ENCODE results near the gene RBM6. TPM values are rescaled to one million over a fixed set of nuclear protein-coding genes. Genes with fewer than 3 reads are reported as not detected.

Gene RBM6
- total RNA-seq, 4 donors from 2014 or later = 57.9 to 100 (median 66.9) TPM

GRCh38 chr3:50124052-50124799, 184.3 kb downstream of the RBM6 start:
- intact Hi-C loops (cut with DNase I) = loop anchor here (5.0 kb wide), 2 partner anchors 48 to 148 kb away; no protein-coding TSS in a partner anchor
- Histone ChIP-seq H3K4me3 (no peak overlapping the region), H3K27me3 (peaks cover 0 to 8% (median 0%) of the 10 kb centered on the region in 4 donors), H3K4me1 (peaks cover 31 to 48% (median 48%) of the 10 kb centered on the region in 4 donors), H3K36me3 (peaks cover 10 to 22% (median 20%) of the 10 kb centered on the region in 4 donors), H3K9me3 (no peaks in the 10 kb centered on the region), H3K27ac (replicated peaks in 1 of 4) (no peak overlapping the region)
- DNase-seq (ENCODE audit: extremely low spot score) = no peak
- TF ChIP-seq POLR2AphosphoS5 (IDR thresholded peaks at IDR 0.05) (no peak), POLR2A (IDR thresholded peaks at IDR 0.05; ENCODE audit: low read depth) (no peak), EP300 (IDR thresholded peaks at IDR 0.05) (no peak), CTCF (IDR thresholded peaks at IDR 0.05) (no peak)
- 24% methylated on average over 11 of the region's 15 CpGs for WGBS

- 42% methylated on average over 2 of the region's 12 CpGs for WGBS
- no peaks in the 10 kb centered on the region for H3K9me3 ChIP-seq
- peaks cover 0 to 8% (median 0%) of the 10 kb centered on the region in 4 donors for H3K27me3 ChIP-seq
- intact Hi-C loops (cut with DNase I) = loop anchor here (5.0 kb wide), 2 partner anchors 48 to 148 kb away; no protein-coding TSS in a partner anchor
- peaks cover 4 to 16% (median 14%) of the 10 kb centered on the region in 4 donors for H3K36me3 ChIP-seq
- TF ChIP-seq POLR2AphosphoS5 (IDR thresholded peaks at IDR 0.05) (no peak), EP300 (IDR thresholded peaks at IDR 0.05) (no peak), POLR2A (IDR thresholded peaks at IDR 0.05; ENCODE audit: low read depth) (no peak)
- H3K27ac ChIP-seq (replicated peaks in 1 of 4) = no peak overlapping the region
- no peak overlapping the region for H3K4me3 ChIP-seq
- peaks cover 31 to 48% (median 48%) of the 10 kb centered on the region in 4 donors for H3K4me1 ChIP-seq
- no peak for DNase-seq (ENCODE audit: extremely low spot score)
These were observed 184.8 kb downstream of the RBM6 start for GRCh38 chr3:50124800-50125178.

GRCh38 chr3:50125541-50126286, 185.8 kb downstream of the RBM6 start:
- Histone ChIP-seq H3K27me3 (peaks cover 0 to 8% (median 0%) of the 10 kb centered on the region in 4 donors), H3K4me3 (no peak overlapping the region), H3K36me3 (peaks cover 0 to 7% (median 5%) of the 10 kb centered on the region in 4 donors), H3K4me1 (peaks cover 31 to 48% (median 48%) of the 10 kb centered on the region in 4 donors), H3K9me3 (no peaks in the 10 kb centered on the region), H3K27ac (replicated peaks in 1 of 4) (no peak overlapping the region)
- no peak for DNase-seq (ENCODE audit: extremely low spot score)
- 70% methylated on average over 7 of the region's 9 CpGs for WGBS
- TF ChIP-seq POLR2A (IDR thresholded peaks at IDR 0.05; ENCODE audit: low read depth) = no peak
- no peak for TF ChIP-seq POLR2AphosphoS5 (IDR thresholded peaks at IDR 0.05)
- intact Hi-C loops (cut with DNase I) = no loop called here

- TF ChIP-seq POLR2A (IDR thresholded peaks at IDR 0.05; ENCODE audit: low read depth) = no peak
- TF ChIP-seq EP300 (IDR thresholded peaks at IDR 0.05) = no peak
- TF ChIP-seq CTCF (IDR thresholded peaks at IDR 0.05) = no peak
- no peak for TF ChIP-seq POLR2AphosphoS5 (IDR thresholded peaks at IDR 0.05)
- peaks cover 0 to 8% (median 0%) of the 10 kb centered on the region in 4 donors for H3K27me3 ChIP-seq
- no peak for DNase-seq (ENCODE audit: extremely low spot score)
- WGBS = 66% methylated on average over 10 of the region's 16 CpGs
- no peaks in the 10 kb centered on the region for H3K9me3 ChIP-seq
- H3K27ac ChIP-seq (replicated peaks in 1 of 4) = no peak overlapping the region
- H3K4me3 ChIP-seq = no peak overlapping the region
- peaks cover 31 to 45% (median 44%) of the 10 kb centered on the region in 4 donors for H3K4me1 ChIP-seq
- intact Hi-C loops (cut with DNase I) = no loop called here
- no peaks in the 10 kb centered on the region for H3K36me3 ChIP-seq
These were observed 186.6 kb downstream of the RBM6 start for GRCh38 chr3:50126287-50127211.

Other genes starting within 250 kb of the RBM6 start
- gene AMIGO3, start 220.5 kb upstream of the RBM6 start, total RNA-seq = 1 to 10 TPM in 2 of 4 donors, not detected in 2; 1.2 to 1.7 TPM
- 10 to 100 TPM; 12.0 to 18.9 (median 17.6) TPM for gene GMPPB, start 216.2 kb upstream of the RBM6 start, total RNA-seq
- gene IP6K1, start 153.6 kb upstream of the RBM6 start, total RNA-seq = 10 to 100 TPM; 33.2 to 63.4 (median 52.4) TPM
- under 1 TPM in 1 of 4 donors, not detected in 3; 0.17 TPM for gene CDHR4, start 140.3 kb upstream of the RBM6 start, total RNA-seq
- 1 to 10 TPM; 3.3 to 5.8 (median 4.0) TPM for gene INKA1, start 136.9 kb upstream of the RBM6 start, total RNA-seq
- gene UBA7, start 126.2 kb upstream of the RBM6 start, total RNA-seq = 10 to 100 TPM; 25.5 to 40.0 (median 31.4) TPM
- gene TRAIP, start 83.6 kb upstream of the RBM6 start, total RNA-seq = 1 to 10 TPM in 2 of 4 donors, under 1 TPM in 1, not detected in 1; 0.84 to 1.4 (median 1.3) TPM
- under 1 TPM in 1 of 4 donors, not detected in 3; 0.13 TPM for gene CAMKV, start 70.2 kb upstream of the RBM6 start, total RNA-seq
- gene MST1R, start 36.3 kb upstream of the RBM6 start, total RNA-seq = 1 to 10 TPM; 1.7 to 6.6 (median 3.6) TPM
- 10 to 100 TPM in 3 of 4 donors, 1 to 10 TPM in 1; 9.9 to 19.1 (median 15.7) TPM for gene MON1A, start 10.3 kb upstream of the RBM6 start, total RNA-seq
- 100 to 1,000 TPM in 2 of 4 donors, 10 to 100 TPM in 2; 78.0 to 161 (median 95.8) TPM for gene RBM5, start 148.8 kb downstream of the RBM6 start, total RNA-seq
- gene SEMA3F, start 215.2 kb downstream of the RBM6 start, total RNA-seq = 10 to 100 TPM; 11.9 to 46.5 (median 23.3) TPM

Measured in esophagus muscularis mucosa (tissue), 4 donors.